GM21515 (cell line): ENCODE results near the gene SHISA8.
"Not testable (repeated sequence)": the region's sequence is repeated elsewhere in the genome, so short reads cannot be mapped to it uniquely, and the experiment has no call there.

Source experiments
- ATAC-seq: cut with Tn5 transposase; IDR thresholded peaks from one replicate; pipeline ENCODE4 v1.9.1; 2021; ENCODE audit not compliant: unreplicated experiment

Gene SHISA8

DNA sequence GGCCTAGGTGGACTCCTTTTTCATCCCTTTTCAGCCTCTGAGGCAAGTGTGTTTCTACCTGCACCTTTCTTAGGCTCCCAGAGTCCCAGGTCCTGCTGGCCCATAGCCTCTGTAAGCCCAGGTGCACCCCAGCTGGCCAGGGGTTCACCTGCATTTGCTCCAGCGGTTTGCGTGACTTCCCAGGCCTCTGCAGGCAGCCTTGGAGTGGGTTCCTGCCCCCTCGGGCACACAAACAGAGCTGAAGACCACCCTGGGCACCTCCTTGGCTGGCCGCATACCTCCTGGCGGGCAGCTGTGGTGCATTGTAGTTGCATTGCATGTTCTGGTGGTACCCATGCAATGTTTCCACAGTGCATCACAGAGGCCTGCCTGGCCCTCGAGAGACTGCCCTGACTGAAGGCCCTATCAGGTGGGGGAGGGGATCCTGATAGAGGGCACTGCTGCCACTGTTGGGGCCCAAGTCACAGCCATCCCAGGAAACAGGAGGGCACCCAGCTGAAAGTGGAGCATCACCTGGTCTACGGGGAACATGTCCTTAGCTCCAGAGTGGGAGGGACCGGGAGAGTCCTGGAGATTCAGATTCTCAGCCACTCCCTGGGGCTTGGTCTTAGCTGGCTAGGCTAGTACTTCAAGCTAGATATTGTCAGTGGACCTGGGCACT, 14.1 kb downstream of the SHISA8 start:
- no peak for ATAC-seq

- no peak for ATAC-seq
Observed at GRCh38 chr22:41899992-41900651, 14.8 kb downstream of the SHISA8 start.

GRCh38 chr22:41899110-41899509, 15.8 kb downstream of the SHISA8 start:
- no peak for ATAC-seq

DNA sequence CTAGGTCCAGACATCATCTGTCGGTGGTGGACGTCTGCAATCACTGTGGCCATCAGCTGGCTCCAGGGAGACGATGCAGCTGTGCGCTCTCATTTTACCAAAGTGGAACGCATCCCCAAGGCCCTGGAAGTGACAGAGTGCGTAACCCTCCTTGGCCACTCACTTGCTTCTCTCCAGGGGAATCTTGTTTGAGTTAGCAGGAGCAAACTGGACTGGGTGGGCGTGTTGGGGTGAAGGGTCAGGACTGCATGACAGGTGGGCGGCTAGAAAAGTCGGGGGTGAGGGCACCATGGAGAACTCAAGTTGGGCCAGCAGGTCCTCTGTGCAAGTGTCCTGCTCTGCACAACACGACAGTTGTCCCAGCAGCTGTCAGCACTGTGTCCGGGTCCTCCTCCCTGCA, 16.2 kb downstream of the SHISA8 start:
- ATAC-seq, result no peak

DNA sequence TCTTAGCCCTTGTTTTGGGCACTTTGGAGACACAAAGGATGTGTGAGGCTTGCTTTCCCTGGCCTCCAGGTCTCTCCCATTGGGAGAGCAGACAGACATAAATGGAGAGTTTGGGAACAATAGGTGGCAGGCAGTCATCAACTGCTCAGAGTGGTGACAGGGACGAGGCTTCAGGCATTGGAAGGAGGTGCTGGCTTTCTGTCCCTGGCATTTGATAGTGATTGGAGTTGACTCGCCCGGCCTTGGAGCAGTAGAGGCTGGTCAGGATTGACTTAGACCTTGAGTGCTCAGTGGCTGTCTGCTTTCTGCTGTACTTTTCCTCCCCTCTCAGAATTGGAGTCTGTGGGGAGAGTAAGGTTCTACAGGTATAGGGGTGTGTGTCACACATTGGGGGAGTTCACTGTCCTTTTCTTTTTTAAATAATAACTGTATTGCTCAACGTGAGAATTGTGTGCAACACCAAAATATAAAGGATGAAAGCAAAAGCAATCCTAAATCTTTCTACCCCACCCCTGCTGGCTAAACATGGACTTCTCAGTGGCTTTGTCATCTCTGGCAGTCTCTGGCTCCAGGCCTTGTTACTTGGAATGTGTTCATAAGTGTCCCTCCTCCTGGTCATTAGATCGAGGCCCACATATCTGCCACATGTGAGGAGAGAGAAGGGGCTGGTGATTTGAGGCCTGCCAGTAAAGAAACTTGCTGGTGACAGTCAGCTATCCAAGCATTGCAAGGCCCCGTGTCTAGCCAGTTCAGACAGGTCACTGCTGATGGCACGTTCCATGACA, 21.1 kb downstream of the SHISA8 start:
- no peak for ATAC-seq

GRCh38 chr22:41892721-41893120, 22.2 kb downstream of the SHISA8 start:
- no peak for ATAC-seq

GRCh38 chr22:41891407-41891806, 23.5 kb downstream of the SHISA8 start:
- no peak for ATAC-seq

DNA sequence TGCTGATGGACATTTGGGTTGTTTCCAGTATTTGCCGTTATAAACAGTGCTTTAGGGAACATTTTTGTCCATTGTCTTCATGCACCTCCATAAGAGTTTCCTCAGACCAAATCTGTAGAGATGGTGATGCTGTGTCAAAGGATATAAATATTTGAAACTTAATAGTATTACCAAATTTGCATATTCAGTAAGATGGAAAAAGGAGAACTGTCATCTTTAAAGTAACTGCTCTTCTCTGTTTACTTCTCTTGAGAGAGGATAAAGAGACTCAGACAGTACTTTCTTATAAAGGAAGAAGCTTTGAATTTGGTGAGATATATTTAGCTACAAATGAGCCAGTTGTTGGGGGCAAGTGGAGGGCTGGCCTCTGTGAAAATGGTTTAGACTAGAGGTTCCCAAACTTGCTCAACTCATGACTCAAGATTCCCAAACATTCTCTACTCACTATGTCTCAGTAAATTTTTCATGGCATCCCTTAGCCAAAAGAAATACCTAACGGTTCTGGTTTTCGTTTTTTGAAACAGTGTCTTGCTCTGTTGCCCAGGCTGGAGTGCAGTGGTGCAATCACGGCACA, 26.2 kb downstream of the SHISA8 start:
- no peak for ATAC-seq

GRCh38 chr22:41885516-41885915, 29.4 kb downstream of the SHISA8 start:
- no peak for ATAC-seq

DNA sequence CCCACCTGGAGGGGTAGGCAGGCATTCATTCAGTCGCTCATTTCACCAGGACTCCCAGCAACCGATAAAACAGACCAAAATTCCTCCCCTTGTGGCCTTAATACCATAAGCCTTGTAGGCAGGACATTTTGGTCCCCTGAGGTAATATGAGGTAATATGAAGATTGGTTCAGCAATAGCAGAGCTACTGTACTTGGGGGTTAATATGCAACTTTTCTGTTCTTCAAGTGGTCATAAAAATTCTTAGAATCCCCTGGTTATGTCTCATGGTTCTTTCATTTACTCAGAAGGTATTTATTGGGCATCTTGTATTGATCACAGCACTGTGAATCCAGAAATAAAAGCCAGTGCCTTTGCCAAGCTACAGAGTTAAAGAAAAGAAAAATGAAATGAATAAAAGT, 29.8 kb downstream of the SHISA8 start:
- no peak for ATAC-seq

GRCh38 chr22:41883400-41883799, 31.5 kb downstream of the SHISA8 start:
- no peak for ATAC-seq

DNA sequence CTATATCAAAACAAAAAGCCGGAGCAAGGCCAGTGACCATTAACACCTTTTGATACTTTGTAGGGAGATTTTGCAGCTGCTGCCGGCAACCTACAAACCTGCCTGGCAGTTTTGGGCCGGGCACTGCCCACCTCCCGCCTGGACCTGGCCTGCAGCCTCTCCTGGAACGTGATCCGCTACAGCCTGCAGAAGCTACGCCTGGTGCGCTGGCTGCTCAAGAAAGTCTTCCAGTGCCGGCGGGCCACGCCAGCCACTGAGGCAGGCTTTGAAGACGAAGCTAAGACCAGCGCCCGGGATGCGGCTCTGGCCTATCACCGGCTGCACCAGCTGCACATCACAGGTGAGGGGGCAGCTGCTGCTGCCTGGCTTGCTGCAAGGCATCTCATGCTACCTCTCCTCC, 34.2 kb downstream of the SHISA8 start:
- no peak for ATAC-seq

DNA sequence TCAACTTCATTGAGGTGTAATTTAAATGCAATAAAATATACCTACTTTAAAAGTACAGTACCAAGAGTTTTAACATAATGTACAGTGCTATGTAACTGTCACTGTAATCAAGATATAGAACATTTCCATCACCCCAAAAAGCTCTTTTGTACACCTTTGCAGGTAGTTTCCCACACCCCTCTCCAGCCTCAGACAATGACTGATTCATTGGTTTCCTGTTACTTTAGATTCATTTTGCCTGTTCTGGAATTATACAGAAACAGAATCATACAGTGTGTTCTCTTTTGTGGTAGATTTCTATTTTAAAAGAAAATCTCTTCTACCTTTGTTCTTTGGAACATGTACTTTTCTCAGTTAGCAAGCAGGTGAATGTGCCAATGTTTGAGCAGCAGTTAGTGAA, 38.2 kb downstream of the SHISA8 start:
- no peak for ATAC-seq

GRCh38 chr22:41876275-41876674, 38.6 kb downstream of the SHISA8 start:
- ATAC-seq, result no peak

- no peak for ATAC-seq
Observed at GRCh38 chr22:41875531-41876270, 39.2 kb downstream of the SHISA8 start.

DNA sequence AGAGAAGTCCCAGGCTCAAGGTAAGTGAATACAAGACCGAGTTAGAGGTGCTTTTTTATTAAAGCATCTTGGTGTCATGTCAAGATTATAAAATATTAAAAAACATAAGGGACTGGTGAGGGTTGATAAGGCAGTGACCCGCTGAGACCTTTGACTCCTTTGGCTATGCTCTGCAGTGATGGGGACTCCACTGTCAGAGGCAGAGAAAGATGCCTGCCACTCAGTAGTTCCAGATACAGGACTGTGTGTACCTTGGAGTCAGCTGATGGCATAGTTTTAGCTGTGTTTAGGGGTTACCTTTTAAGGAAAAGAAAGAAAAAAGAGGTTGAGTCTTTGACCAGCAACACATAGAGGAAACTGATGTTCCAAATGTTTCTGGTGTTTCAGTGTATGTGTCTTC, 40.8 kb downstream of the SHISA8 start:
- ATAC-seq, result no peak

DNA sequence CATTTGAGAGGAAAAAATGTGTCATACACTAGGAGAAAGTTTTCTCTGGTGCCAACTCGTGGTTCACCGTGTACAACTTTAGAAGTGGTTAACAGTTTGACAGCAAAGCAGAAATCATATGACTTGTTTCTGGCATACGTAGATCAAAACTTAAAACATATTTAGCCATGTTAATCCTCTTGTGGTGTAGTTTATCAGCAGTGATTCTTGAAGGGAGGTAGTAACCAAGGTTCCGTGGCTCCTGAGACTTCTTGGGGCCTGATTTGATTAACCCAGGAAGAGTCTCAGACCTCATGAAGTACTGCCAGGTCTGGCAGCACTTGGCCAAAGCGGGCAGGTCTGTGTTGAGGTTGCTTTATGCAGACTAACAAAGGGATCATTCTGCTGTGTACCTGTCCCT, 41.5 kb downstream of the SHISA8 start:
- ATAC-seq, result no peak

DNA sequence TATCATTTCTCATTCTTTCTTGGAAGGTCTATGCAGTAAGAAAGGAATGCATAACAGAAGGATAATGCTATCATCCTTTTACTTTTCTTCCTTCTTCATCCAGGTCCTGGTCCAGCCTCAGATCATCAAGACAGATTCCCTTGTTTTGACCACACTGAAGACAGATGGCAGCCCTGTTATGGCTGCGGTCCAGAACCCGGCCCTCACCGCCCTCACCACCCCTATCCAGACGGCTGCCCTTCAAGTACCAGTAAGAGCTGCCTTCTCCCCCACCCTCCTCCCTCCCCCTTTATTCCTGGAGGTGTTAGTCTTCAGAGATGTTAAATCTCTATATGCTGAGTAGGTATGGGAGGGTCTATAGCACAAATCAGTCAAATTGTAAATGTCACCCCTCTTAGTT, 44.1 kb downstream of the SHISA8 start:
- ATAC-seq, result no peak

DNA sequence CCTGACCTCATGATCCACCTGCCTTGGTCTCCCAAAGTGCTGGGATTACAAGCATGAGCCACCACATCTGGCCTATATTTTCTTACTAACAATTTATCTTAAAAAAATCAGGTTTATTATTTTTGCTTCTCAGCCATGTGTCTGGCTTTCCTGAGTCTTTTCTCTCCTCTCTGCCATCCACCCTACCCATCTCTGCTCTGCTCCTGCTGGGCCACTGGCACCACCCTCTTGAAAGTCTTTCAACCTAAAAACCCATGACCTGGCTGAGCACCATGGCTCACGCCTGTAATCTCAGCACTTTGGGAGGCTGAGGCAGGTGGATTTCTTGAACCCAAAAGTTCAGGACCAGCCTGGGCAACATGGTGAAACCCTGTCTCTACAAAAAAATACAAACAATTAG, 44.8 kb downstream of the SHISA8 start:
- not testable (repeated sequence) for ATAC-seq

GRCh38 chr22:41868556-41868955, 46.3 kb downstream of the SHISA8 start:
- ATAC-seq, result no peak

GRCh38 chr22:41863472-41863871, 51.4 kb downstream of the SHISA8 start:
- no peak for ATAC-seq
